H9 (cell line): ENCODE measurements around the gene HOXD10. TPM values are rescaled to one million over a fixed set of nuclear protein-coding genes. Genes with fewer than 3 reads are reported as not detected.

ENCODE experiments used
- DNase-seq: peaks from one replicate; pipeline ENCODE4 v3.0.0-alpha.2; 2017
- H2AFZ ChIP-seq: one replicate; pipeline ENCODE4 v1.6.1; 2013; ENCODE audit warnings: mild to moderate bottlenecking, low read length, control low read depth, moderate library complexity
- H2AK5ac ChIP-seq: 2 replicates; pipeline ENCODE4 v1.6.1; 2013; ENCODE audit warnings: low read length, control low read depth, mixed read lengths; ENCODE audit not compliant: insufficient read length
- H2BK120ac ChIP-seq: one replicate; pipeline ENCODE4 v1.6.1; 2013; ENCODE audit warnings: low read depth, mild to moderate bottlenecking, low read length, control low read depth, inconsistent platforms; ENCODE audit not compliant: poor library complexity, severe bottlenecking
- H2BK12ac ChIP-seq: 2 replicates; pipeline ENCODE4 v1.6.1; 2013; ENCODE audit warnings: low read length, control low read depth, mixed read lengths, low read depth; ENCODE audit not compliant: insufficient read length
- H2BK15ac ChIP-seq: 2 replicates; pipeline ENCODE4 v1.6.1; 2013; ENCODE audit warnings: low read depth, low read length, control low read depth
- H2BK20ac ChIP-seq: one replicate; pipeline ENCODE4 v1.6.1; 2013; ENCODE audit warnings: low read depth, mild to moderate bottlenecking, low read length, control low read depth, inconsistent platforms; ENCODE audit not compliant: poor library complexity, severe bottlenecking
- H2BK5ac ChIP-seq: 2 replicates; pipeline ENCODE4 v1.6.1; 2013; ENCODE audit warnings: low read length, control low read depth, mixed read lengths; ENCODE audit not compliant: insufficient read length
- H3K14ac ChIP-seq: 2 replicates; pipeline ENCODE4 v1.6.1; 2013; ENCODE audit warnings: low read length, control low read depth; ENCODE audit not compliant: insufficient read depth
- H3K18ac ChIP-seq: 2 replicates; pipeline ENCODE4 v1.6.1; 2013; ENCODE audit warnings: low read depth, mild to moderate bottlenecking, mixed read lengths, low read length, control low read depth; ENCODE audit not compliant: insufficient read length
- H3K23ac ChIP-seq: 2 replicates; pipeline ENCODE4 v1.6.1; 2013; ENCODE audit warnings: low read length, control low read depth, mixed read lengths, low read depth; ENCODE audit not compliant: insufficient read length
- H3K23me2 ChIP-seq: 2 replicates; pipeline ENCODE4 v1.6.1; 2013; ENCODE audit warnings: low read depth, mild to moderate bottlenecking, mixed read lengths, low read length, control low read depth; ENCODE audit not compliant: insufficient read length, poor library complexity, severe bottlenecking
- H3K27ac ChIP-seq: 2 replicates; pipeline ENCODE4 v1.5.1; 2013; ENCODE audit warnings: low read length, control low read depth, mixed read lengths, low read depth; ENCODE audit not compliant: insufficient read length
- H3K27me3 ChIP-seq: 2 replicates; pipeline ENCODE4 v1.6.1; 2013; ENCODE audit warnings: low read length, control low read depth, inconsistent platforms; ENCODE audit not compliant: insufficient read depth
- H3K4ac ChIP-seq: 2 replicates; pipeline ENCODE4 v1.6.1; 2013; ENCODE audit warnings: low read depth, mild to moderate bottlenecking, control low read depth, inconsistent platforms, low read length, moderate library complexity
- H3K4me1 ChIP-seq: 2 replicates; pipeline ENCODE4 v1.6.1; 2013; ENCODE audit warnings: low read length, control low read depth, inconsistent platforms; ENCODE audit not compliant: insufficient read depth
- H3K4me2 ChIP-seq: 2 replicates; pipeline ENCODE4 v1.6.1; 2013; ENCODE audit warnings: low read length, control low read depth, mixed read lengths; ENCODE audit not compliant: insufficient read length, insufficient read depth
- H3K56ac ChIP-seq: 2 replicates; pipeline ENCODE4 v1.6.1; 2013; ENCODE audit warnings: low read depth, mild to moderate bottlenecking, mixed read lengths, low read length, control low read depth; ENCODE audit not compliant: insufficient read length
- H3K79me1 ChIP-seq: 2 replicates; pipeline ENCODE4 v1.6.1; 2013; ENCODE audit warnings: low read depth, mild to moderate bottlenecking, moderate library complexity, low read length, control low read depth, inconsistent platforms; ENCODE audit not compliant: insufficient read depth, poor library complexity, severe bottlenecking
- H3K79me2 ChIP-seq: 2 replicates; pipeline ENCODE4 v1.6.1; 2013; ENCODE audit warnings: low read length, control low read depth, inconsistent platforms; ENCODE audit not compliant: insufficient read depth
- H3K9ac ChIP-seq: 2 replicates; pipeline ENCODE4 v1.6.1; 2013; ENCODE audit warnings: low read length, control low read depth, mixed read lengths; ENCODE audit not compliant: insufficient read length; ENCODE audit errors: extremely low read depth
- H3K9me3 ChIP-seq: one replicate; pipeline ENCODE4 v1.6.1; 2013; ENCODE audit warnings: low read depth, low read length, inconsistent platforms; ENCODE audit not compliant: control insufficient read depth
- H3T11ph ChIP-seq: one replicate; pipeline ENCODE4 v1.6.1; 2013; ENCODE audit warnings: mild to moderate bottlenecking, low read length, control low read depth, inconsistent platforms
- H4K20me1 ChIP-seq: one replicate; pipeline ENCODE4 v1.6.1; 2013; ENCODE audit not compliant: control insufficient read depth, insufficient read length, insufficient read depth
- H4K5ac ChIP-seq: 2 replicates; pipeline ENCODE4 v1.6.1; 2013; ENCODE audit warnings: low read depth, mild to moderate bottlenecking, mixed read lengths, low read length, control low read depth; ENCODE audit not compliant: insufficient read length
- H4K8ac ChIP-seq: replicated peaks from 2 replicates; pipeline ENCODE4 v1.6.1; 2013; ENCODE audit warnings: low read length, control low read depth, mixed read lengths, low read depth; ENCODE audit not compliant: insufficient read length
- H4K91ac ChIP-seq: 2 replicates; pipeline ENCODE4 v1.6.1; 2013; ENCODE audit warnings: low read depth, mild to moderate bottlenecking, moderate library complexity, mixed read lengths, low read length, control low read depth; ENCODE audit not compliant: insufficient read length
- H3K27ac Mint-ChIP-seq, 3 experiments: 2 replicates in 2 of 3; 3 replicates in 1 of 3; pipeline ENCODE4 v1.8.0; 2020 to 2021; ENCODE audit warnings: mixed read lengths in 3 of 3, mild to moderate bottlenecking in 1 of 3, moderate library complexity in 1 of 3
- H3K27me3 Mint-ChIP-seq: 2 replicates; pipeline ENCODE4 v1.8.0; 2021; ENCODE audit warnings: low read depth, mild to moderate bottlenecking, moderate library complexity, mixed read lengths
- H3K36me3 Mint-ChIP-seq, 3 experiments: 2 replicates in 2 of 3; 3 replicates in 1 of 3; pipeline ENCODE4 v1.8.0; 2020 to 2021; ENCODE audit warnings: low read depth in 3 of 3, mixed read lengths in 3 of 3; ENCODE audit not compliant: insufficient read depth in 1 of 3
- H3K4me1 Mint-ChIP-seq, 2 experiments: 2 replicates each; pipeline ENCODE4 v1.8.0; 2020; ENCODE audit warnings: mixed read lengths in 2 of 2
- H3K4me3 Mint-ChIP-seq, 2 experiments: 2 replicates in 1 of 2; 3 replicates in 1 of 2; pipeline ENCODE4 v1.8.0; 2020 to 2021; ENCODE audit warnings: mild to moderate bottlenecking in 2 of 2, mixed read lengths in 2 of 2, moderate library complexity in 1 of 2
- H3K9me3 Mint-ChIP-seq, 2 experiments: 2 replicates in 1 of 2; 3 replicates in 1 of 2; pipeline ENCODE4 v1.8.0; 2020; ENCODE audit warnings: mild to moderate bottlenecking in 2 of 2, mixed read lengths in 2 of 2, moderate library complexity in 1 of 2
- CTCF ChIP-seq: fragments of 200-600 bp; sonication (generic); conservative IDR thresholded peaks from 3 replicates; pipeline ENCODE4 v1.8.0; 2021; ENCODE audit warnings: antibody characterized with exemption, mild to moderate bottlenecking
- WGBS: extraction: QIAGEN DNeasy Blood & Tissue Kit; methylation state at CpG from one replicate; pipeline ENCODE4 v1.1.7; 2013; ENCODE audit warnings: missing lambda C conversion rate, low lambda C conversion rate, mixed read lengths; ENCODE audit not compliant: insufficient read length; ENCODE audit errors: extremely low coverage; 5-methylcytosine and 5-hydroxymethylcytosine counted together
- total RNA-seq: library from RNA; stranded (reverse); gene quantifications from 2 replicates; pipeline ENCODE4 v1.2.1, GENCODE V29; 2021

The HOXD10 gene
- total RNA-seq, 1 experiment from 2014 or later: not detected

DNA sequence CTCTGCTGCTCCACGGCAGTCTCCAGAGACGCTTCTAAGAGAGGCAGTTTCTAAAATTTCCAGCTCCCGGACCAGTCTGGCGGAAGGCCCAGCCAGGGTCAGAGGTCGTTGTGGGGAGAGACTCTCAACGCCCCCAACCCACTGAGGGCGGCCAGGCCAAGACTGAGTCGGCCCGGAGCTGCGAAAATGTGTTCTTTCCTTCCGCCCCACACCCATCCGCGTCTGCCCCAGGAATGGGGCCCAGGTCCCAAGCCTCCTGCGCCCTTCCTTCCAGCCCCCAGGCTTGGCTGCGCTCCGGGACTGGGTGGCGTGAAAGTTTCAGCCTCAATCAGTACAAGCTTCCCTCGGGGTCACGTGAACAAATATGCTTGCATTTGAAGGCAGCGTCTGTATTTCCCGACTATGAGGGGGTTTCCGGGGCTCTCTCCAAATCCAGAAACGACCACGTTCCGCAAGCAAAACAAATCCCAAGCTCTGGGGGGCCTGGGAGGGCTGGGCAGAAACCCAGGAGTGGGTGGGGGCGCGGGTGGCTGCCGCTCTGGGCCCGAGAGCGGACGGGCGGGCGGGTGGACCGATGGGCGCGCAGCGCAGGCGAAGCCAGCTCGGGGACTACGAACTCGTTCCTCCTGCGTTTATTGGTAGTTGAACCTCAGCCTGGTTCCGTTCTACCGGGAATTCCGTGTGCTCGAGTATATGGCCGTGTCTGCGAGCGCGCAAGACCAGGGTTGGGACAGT lies 43.8 kb downstream of the HOXD10 start:
- H3K27me3 Mint-ChIP-seq: peaks cover 100% of the 10 kb centered on the region
- no peak overlapping the region for H3K23ac ChIP-seq
- H4K5ac ChIP-seq: no peak overlapping the region
- H3K27ac ChIP-seq: no peak overlapping the region
- H3K79me1 ChIP-seq: no peaks in the 10 kb centered on the region
- no peak overlapping the region for H2BK5ac ChIP-seq
- no peak for TF ChIP-seq CTCF
- no peak overlapping the region for H4K91ac ChIP-seq
- no peak overlapping the region for H2BK120ac ChIP-seq
- H3K14ac ChIP-seq: no peak overlapping the region
- no peak overlapping the region; a peak in 1 of 5 replicates for H3K4me3 Mint-ChIP-seq
- no peak overlapping the region for H4K8ac ChIP-seq
- no peak overlapping the region for H3K4ac ChIP-seq
- H3T11ph ChIP-seq: no peak overlapping the region
- WGBS: no CpG with 5 or more reads among the region's 50 CpGs
- no peak overlapping the region for H2BK15ac ChIP-seq
- H3K9me3 Mint-ChIP-seq: peaks cover 2 to 5% of the 10 kb centered on the region in 2 experiments; a peak in 3 of 5 replicates
- H3K18ac ChIP-seq: no peak overlapping the region
- H3K27ac Mint-ChIP-seq: no peak overlapping the region
- no peaks in the 10 kb centered on the region for H3K79me2 ChIP-seq
- H3K27me3 ChIP-seq: peaks cover 100% of the 10 kb centered on the region
- no peak overlapping the region for H2AFZ ChIP-seq
- H3K36me3 Mint-ChIP-seq: no peaks in the 10 kb centered on the region; a peak in 1 of 7 replicates
- no peak overlapping the region for H3K56ac ChIP-seq
- no peaks in the 10 kb centered on the region for H3K9me3 ChIP-seq
- no peak overlapping the region for H3K9ac ChIP-seq
- H3K4me1 Mint-ChIP-seq: peaks cover 6 to 38% of the 10 kb centered on the region in 2 experiments; a peak in 3 of 4 replicates
- no peaks in the 10 kb centered on the region for H3K4me1 ChIP-seq
- DNase-seq: no peak
- H2AK5ac ChIP-seq: no peak overlapping the region
- H3K23me2 ChIP-seq: no peaks in the 10 kb centered on the region
- no peak overlapping the region for H2BK20ac ChIP-seq
- peaks cover 2% of the 10 kb centered on the region for H4K20me1 ChIP-seq
- H2BK12ac ChIP-seq: no peak overlapping the region
- peak overlapping the region; percentile 9 for H3K4me2 ChIP-seq
